GM23338 (cell line): ENCODE data around the gene PUS3. TPM values are rescaled to one million over a fixed set of nuclear protein-coding genes. Genes with fewer than 3 reads are reported as not detected.

Source experiments
- CTCF ChIP-seq, 2 experiments: fragments of 200-600 bp in 1 of 2; sonication (generic) in 1 of 2; conservative IDR thresholded peaks; 2 replicates each; pipeline versions ENCODE4 v1.5.1 to v1.6.1; 2016 to 2017; ENCODE audit warnings: antibody characterized with exemption in 2 of 2, low read depth in 2 of 2, mild to moderate bottlenecking in 2 of 2, moderate library complexity in 1 of 2
- REST ChIP-seq: IDR thresholded peaks from one replicate; pipeline ENCODE4 v1.6.1; 2018; ENCODE audit warnings: antibody characterized with exemption; ENCODE audit not compliant: unreplicated experiment
- STAT1 ChIP-seq: IDR thresholded peaks from one replicate; pipeline ENCODE4 v1.6.1; 2016; ENCODE audit warnings: antibody characterized with exemption; ENCODE audit not compliant: unreplicated experiment
- polyA plus RNA-seq: library from polyadenylated mRNA; unstranded; fragments of >200 nt; fragmentation: Nextera tagmentation; extraction: Ambion mirVana; gene quantifications from 2 replicates; pipeline ENCODE4 v1.2.1, GENCODE V29; 2016
- total RNA-seq: library from RNA; depleted of rRNA; stranded (reverse); fragments of >200 nt; shearing (Covaris generic); gene quantifications from 2 replicates; pipeline ENCODE4 v1.2.3, GENCODE V29; 2014
- TF ChIP-seq, protein P1 (sequence below): fragments of 250-450 bp; sonication (Bioruptor Pico); IDR thresholded peaks from 2 replicates; pipeline ENCODE4 v1.5.0; 2020; ENCODE audit warnings: mild to moderate bottlenecking, moderate library complexity

PUS3 gene
- total and polyA plus RNA-seq, 2 experiments from 2014 or later: 15.8 to 24.1 TPM

- TF ChIP-seq, protein P1, sequence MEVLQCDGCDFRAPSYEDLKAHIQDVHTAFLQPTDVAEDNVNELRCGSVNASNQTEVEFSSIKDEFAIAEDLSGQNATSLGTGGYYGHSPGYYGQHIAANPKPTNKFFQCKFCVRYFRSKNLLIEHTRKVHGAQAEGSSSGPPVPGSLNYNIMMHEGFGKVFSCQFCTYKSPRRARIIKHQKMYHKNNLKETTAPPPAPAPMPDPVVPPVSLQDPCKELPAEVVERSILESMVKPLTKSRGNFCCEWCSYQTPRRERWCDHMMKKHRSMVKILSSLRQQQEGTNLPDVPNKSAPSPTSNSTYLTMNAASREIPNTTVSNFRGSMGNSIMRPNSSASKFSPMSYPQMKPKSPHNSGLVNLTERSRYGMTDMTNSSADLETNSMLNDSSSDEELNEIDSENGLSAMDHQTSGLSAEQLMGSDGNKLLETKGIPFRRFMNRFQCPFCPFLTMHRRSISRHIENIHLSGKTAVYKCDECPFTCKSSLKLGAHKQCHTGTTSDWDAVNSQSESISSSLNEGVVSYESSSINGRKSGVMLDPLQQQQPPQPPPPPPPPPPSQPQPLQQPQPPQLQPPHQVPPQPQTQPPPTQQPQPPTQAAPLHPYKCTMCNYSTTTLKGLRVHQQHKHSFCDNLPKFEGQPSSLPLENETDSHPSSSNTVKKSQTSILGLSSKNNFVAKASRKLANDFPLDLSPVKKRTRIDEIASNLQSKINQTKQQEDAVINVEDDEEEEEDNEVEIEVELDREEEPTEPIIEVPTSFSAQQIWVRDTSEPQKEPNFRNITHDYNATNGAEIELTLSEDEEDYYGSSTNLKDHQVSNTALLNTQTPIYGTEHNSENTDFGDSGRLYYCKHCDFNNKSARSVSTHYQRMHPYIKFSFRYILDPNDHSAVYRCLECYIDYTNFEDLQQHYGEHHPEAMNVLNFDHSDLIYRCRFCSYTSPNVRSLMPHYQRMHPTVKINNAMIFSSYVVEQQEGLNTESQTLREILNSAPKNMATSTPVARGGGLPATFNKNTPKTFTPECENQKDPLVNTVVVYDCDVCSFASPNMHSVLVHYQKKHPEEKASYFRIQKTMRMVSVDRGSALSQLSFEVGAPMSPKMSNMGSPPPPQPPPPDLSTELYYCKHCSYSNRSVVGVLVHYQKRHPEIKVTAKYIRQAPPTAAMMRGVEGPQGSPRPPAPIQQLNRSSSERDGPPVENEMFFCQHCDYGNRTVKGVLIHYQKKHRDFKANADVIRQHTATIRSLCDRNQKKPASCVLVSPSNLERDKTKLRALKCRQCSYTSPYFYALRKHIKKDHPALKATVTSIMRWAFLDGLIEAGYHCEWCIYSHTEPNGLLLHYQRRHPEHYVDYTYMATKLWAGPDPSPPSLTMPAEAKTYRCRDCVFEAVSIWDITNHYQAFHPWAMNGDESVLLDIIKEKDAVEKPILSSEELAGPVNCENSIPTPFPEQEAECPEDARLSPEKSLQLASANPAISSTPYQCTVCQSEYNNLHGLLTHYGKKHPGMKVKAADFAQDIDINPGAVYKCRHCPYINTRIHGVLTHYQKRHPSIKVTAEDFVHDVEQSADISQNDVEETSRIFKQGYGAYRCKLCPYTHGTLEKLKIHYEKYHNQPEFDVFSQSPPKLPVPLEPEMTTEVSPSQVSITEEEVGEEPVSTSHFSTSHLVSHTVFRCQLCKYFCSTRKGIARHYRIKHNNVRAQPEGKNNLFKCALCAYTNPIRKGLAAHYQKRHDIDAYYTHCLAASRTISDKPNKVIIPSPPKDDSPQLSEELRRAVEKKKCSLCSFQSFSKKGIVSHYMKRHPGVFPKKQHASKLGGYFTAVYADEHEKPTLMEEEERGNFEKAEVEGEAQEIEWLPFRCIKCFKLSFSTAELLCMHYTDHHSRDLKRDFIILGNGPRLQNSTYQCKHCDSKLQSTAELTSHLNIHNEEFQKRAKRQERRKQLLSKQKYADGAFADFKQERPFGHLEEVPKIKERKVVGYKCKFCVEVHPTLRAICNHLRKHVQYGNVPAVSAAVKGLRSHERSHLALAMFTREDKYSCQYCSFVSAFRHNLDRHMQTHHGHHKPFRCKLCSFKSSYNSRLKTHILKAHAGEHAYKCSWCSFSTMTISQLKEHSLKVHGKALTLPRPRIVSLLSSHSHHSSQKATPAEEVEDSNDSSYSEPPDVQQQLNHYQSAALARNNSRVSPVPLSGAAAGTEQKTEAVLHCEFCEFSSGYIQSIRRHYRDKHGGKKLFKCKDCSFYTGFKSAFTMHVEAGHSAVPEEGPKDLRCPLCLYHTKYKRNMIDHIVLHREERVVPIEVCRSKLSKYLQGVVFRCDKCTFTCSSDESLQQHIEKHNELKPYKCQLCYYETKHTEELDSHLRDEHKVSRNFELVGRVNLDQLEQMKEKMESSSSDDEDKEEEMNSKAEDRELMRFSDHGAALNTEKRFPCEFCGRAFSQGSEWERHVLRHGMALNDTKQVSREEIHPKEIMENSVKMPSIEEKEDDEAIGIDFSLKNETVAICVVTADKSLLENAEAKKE (CRISPR knock-in tag): no peak
- no peak for TF ChIP-seq STAT1
- no peak for TF ChIP-seq REST
- no peak for TF ChIP-seq CTCF (conservative IDR thresholded peaks at IDR 0.05; ENCODE audit: low read depth in 2 of 2)
Observed at GRCh38 chr11:125923633-125924032, 20.6 kb upstream of the PUS3 start (continued).
